GM12892 (cell line): ENCODE data around the gene ZGPAT.

Experiments used
- POLR2AphosphoS5 ChIP-seq: IDR thresholded peaks from 2 replicates; pipeline ENCODE4 v1.6.1; 2011; ENCODE audit warnings: low read depth, low read length, control low read depth
- TAF1 ChIP-seq: IDR thresholded peaks from 2 replicates; pipeline ENCODE4 v1.6.1; 2011; ENCODE audit warnings: low read depth, mild to moderate bottlenecking, control low read depth, low read length, borderline replicate concordance

GRCh38 chr20:63694584-63695423 is 13.0 kb upstream of the ZGPAT start:
- TF ChIP-seq POLR2AphosphoS5: no peak
- TF ChIP-seq TAF1: no peak
